ENCODE data around the gene CPOX.

- TF ChIP-seq CTCF (conservative IDR thresholded peaks at IDR 0.05; ENCODE audit: low read depth in 2 of 2), result no peak
- no peak for TF ChIP-seq POLR2AphosphoS5 (IDR thresholded peaks at IDR 0.05; ENCODE audit: low read depth)
- TF ChIP-seq JUNB (IDR thresholded peaks at IDR 0.05; ENCODE audit: unreplicated experiment), result no peak
- no peak for TF ChIP-seq REST (IDR thresholded peaks at IDR 0.05; ENCODE audit: unreplicated experiment)
- no peak for TF ChIP-seq EZH2phosphoT487 (IDR thresholded peaks at IDR 0.05; ENCODE audit: unreplicated experiment)
- TF ChIP-seq EZH2 (IDR thresholded peaks at IDR 0.05; ENCODE audit: low read depth, unreplicated experiment), result no peak
- no peak for TF ChIP-seq ETS1 (IDR thresholded peaks at IDR 0.05)
- TF ChIP-seq CREB1 (CRISPR knock-in tag; IDR thresholded peaks at IDR 0.05; ENCODE audit: low read depth), result no peak
- no peak for TF ChIP-seq NANOG (IDR thresholded peaks at IDR 0.05; ENCODE audit: borderline replicate concordance)
- TF ChIP-seq STAT1 (IDR thresholded peaks at IDR 0.05; ENCODE audit: unreplicated experiment), result no peak
These were observed 35.1 kb downstream of the CPOX start for GRCh38 chr3:98558100-98558827.

Data from GM23338 (cell line).